ENCODE data around the gene CHCHD10.

The CHCHD10 gene

DNA sequence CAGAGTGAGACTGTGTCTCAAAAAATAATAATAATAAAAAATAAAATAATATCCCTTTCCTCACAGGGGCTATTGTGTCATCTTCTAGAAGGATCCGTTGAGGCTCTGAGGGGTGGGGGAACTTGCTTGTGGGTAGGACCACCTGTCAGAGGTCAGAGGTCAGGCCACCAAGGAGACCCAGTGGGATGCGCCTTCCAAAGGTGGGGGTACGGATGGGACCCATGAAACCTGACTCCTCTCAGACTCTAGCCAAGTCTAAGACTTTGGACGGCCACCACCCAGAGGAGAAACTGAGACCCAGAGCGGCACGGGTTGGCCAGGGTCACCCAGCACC is 4.5 kb upstream of the CHCHD10 start:
- DNase-seq: no peak

- DNase-seq: no peak
Observed at GRCh38 chr22:23769321-23769965, 1.7 kb upstream of the CHCHD10 start.

DNA sequence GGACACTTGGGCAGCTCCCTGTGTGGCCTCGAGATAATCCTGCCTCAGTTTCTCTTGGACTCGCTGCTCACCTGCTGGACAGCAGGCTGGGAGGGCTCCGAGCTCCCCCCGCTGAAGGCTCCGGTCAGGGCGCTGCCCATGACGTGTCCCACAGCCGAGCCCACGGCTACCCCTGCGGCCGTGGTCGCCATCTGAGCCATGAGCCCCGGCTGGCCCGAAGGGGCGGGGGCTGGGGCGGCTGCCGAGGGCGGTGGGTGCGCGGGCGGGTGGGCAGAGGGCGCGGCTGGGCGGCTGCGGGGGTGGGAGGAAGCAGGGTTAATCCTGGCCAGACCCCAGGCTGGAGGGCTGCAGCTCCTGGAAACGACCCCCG is 484 bp downstream of the CHCHD10 start:
- DNase-seq: no peak

DNA sequence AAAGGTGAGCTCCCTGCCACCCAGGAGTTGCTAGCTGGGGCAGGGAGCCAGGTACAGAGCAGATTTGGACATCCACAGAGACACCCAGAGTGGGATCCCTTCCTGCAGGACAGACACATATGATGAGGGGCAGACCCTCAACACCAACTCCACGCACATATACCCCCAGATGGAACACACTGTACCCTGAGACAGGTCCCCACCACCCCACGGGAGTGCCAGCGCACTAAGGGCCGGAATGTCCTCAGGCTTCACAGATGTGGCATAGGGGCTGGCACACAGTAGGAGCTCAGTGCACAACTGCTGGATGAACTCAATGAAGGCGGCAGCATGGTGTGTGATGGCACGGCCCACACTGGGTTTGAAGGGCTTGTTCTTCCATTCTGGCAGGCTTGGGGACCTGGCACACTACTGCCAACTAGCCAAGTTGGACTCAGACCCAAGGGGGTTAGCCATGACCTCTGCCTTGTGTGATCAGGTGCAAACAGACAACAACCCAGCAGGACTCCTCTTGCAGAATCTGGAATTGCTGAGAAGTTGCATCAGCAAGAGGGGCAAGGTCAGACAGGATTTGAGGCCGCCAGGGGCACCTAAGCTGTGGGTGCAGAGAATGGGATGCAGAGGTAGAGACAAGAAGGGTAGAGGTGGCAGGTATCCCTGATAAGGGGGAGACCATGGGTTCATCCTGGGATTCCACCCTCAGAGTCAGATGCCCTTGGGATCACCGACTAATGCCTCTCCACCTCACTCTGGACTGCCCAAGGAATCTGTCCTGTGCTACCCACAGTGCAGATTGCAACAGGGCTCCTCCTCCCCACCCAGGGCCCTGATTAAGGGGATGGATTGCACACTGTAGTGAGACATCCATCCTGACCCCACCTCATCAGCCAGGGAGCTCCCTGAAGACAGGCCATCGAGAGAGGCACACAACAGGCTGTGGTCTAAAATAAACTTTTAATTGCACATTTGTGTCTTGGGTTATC is 2.6 kb downstream of the CHCHD10 start:
- DNase-seq: no peak

DNA sequence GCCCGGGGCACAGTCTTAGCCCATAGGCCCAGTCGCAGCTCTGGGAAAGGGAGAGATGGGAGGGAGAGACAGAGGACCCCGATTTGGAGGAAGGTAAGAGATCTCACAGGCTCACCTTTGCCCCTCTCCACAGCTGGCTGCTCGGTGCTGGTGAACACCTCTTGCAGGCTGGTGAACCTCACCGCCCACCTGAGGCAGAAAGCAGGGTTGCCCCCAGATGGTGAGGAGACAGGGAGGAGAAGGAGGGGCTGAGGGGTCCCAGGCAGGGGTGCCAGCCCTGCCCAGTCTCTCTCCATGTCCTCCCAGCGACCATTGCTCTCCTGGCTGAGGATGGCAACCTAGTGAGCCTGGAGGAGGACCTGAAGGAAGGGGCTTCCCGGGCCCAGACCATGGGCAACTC is 3.8 kb downstream of the CHCHD10 start:
- no peak for DNase-seq

DNA sequence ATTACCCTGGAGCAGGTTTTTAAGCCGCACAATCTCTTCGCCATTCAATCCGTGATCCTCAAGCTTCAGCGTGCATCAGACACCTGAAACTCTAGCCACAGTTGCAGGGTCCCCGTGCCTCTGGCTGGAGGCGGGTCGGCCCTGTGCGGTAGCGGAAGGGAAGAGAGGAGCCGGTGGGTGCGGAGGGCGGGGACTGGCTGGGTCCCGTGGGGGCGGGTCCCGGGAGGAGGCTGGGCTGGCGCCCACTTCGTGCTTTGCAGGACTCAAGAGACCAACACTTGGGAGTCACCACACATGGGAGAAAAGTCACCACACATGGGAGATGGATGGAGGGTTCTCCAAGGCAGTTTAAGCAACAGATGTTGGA is 4.2 kb downstream of the CHCHD10 start:
- DNase-seq: no peak

GRCh38 chr22:23762842-23763578 is 4.8 kb downstream of the CHCHD10 start, which contains the start of gene C22orf15:
TSS of gene C22orf15 (plus strand) at chr22:23762990. CDS start at chr22:23763307, 317 bp downstream.
- DNase-seq: no peak

DNA sequence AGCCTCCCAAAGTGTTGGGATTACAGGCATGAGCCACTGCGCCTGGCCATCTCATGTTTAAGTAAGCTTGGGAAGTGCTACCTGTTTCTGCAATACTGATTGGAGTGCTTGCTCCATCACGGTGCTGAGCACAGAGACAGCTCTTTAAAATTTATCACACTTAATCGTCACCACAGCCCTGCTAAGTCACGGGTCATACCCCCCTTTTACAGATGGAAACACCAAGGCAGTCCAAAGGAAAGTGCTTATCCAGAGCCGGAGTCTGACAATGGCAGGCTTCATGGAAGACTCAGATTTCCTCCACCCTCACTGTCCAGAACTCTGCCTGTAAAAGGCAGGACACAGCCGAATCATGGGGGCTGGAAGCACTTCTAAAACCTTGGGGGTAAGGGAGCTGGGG is 7.7 kb downstream of the CHCHD10 start:
- DNase-seq: no peak

DNA sequence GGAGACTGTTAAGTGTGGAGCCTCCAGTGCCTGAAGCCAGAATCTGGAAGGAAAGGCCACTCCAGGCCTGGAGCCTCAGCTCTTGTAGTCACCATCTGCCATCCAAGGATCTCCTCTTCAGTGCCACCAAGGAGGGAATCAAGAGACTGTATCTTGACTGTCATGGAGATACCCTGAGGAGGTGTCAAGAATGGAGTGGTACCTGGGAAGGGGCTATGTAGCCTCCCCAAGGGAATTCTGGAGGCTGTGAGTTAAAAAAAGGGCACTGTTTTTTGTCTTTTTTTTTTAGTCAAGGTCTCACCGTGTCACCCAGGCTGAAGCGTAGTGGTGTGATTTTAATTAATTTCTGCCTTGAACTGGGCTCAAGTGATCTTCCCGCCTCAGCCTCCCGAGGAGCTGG is 8.2 kb downstream of the CHCHD10 start:
- DNase-seq: no peak

DNA sequence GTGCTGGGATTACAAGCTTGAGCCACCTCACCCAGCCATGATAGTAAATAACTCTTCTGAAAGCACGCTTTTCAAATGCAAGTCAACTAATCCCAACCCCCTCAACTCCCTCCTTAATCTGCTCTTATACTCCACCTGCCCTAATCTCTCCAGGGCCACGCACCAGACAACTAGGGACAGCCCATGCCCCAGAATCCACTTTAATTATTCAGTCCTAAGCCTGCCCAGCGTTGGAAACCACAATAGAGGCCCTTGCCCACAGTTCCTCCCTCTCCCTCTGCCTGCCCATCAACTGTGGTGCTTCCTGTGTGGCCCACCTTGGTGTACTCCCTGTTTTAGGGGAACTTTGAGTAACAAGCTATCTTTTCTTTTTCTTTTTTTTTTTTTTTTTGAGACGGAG is 10.9 kb downstream of the CHCHD10 start:
- DNase-seq: no peak

DNA sequence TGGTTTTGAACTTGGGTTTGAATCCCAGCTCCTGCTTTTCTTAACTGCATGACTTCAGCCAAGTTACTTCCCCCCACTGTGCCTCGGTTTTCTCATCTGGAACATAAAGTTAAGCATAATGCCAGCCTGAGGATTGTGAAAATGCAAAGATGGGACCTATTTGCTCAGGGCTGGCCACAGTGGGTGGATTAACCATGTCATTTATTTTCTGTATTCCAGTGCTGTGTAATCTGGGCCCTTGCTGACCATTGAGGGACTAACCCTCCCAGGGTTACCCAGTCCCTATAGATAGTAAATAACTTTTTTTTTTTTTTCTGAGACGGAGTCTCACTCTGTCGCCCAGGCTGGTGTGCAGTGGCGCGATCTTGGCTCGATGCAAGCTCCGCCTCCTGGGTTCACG is 12.1 kb downstream of the CHCHD10 start:
- no peak for DNase-seq

DNA sequence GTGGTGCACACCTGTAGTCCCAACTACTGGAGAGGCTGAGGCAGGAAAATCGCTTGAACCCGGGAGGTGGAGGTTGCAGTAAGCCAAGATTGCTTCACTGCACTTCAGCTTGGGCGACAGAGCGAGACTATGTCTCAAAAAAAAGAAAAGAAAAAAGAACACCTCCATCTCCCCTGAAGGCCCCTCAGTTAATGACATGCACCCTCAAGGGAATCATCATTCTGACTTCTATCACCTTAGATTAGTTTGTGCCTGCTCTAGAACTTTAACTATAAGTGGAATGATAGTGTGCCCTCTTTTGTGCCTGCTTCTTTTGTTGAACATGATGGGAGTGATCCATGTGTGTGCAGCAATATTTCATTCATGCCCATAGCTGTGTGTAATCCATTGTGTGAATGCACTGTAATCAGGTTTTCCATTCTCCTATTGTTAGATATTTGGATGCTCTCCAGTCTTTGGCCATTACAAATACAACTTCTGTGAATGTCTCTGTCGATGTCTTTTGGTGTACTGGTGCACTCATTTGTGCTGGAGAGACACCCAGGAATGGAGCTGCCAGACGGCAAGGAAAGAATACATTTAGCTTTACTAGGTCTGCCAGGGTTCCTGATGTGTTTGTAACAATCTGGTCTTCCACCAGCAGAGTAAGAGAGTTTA is 12.7 kb downstream of the CHCHD10 start:
- no peak for DNase-seq

- no peak for DNase-seq
Observed at GRCh38 chr22:23754220-23754919, 13.4 kb downstream of the CHCHD10 start, which contains the start of gene VPREB3. TSS of gene VPREB3 (minus strand) at chr22:23754425. CDS start at chr22:23754363, 62 bp downstream.

GRCh38 chr22:23753385-23753784 is 14.4 kb downstream of the CHCHD10 start:
- DNase-seq: no peak

GRCh38 chr22:23752750-23753149 is 15.0 kb downstream of the CHCHD10 start:
- DNase-seq: no peak

GRCh38 chr22:23752090-23752691 is 15.6 kb downstream of the CHCHD10 start:
- no peak for DNase-seq

GRCh38 chr22:23751441-23751996 is 16.3 kb downstream of the CHCHD10 start:
- no peak for DNase-seq

- DNase-seq: peak; percentile 43
Observed at GRCh38 chr22:23750714-23751440, 16.9 kb downstream of the CHCHD10 start, which contains the start of gene ZNF70. TSS of gene ZNF70 (minus strand) at chr22:23751112. CDS start at chr22:23745140, 5,972 bp downstream.

DNA sequence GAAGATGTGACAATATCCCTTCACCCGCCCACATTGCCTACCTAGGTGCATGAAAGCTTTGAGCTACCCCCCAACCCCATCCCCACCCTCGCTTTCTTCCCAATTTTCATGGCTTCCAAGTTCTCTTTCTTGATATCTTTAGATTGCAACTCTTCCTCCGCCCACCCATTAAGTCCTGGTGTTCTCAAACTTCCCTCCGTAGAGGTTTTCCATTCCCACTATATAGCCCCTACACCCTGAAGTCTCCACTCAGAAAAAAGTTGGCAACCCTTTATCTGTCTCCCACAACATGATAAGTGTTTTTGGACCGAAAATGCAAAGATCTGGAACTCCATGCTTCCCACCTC is 17.4 kb downstream of the CHCHD10 start:
- DNase-seq: no peak

DNA sequence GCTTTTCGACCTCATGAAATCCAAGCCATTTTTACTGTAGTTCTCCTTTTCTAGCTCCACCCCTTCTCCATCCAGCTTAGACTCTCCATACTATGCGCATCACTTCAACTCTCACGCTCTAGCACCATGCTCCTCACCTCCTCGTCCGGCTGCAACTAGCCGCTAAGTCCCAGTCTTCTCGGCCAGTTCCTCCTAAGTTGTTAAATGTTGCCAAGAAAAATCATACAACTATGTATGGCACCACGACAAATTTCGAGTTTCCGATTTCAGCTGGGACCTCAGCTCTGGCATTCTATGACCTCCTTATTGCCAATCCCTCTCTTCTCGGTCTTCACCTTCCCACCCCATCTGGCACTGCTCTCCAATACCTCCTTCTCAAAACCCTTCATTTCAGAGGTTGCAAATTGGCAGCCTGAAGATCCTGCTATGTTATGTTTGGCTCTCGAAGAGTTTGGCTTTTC is 17.9 kb downstream of the CHCHD10 start:
- DNase-seq: peak; percentile 43

DNA sequence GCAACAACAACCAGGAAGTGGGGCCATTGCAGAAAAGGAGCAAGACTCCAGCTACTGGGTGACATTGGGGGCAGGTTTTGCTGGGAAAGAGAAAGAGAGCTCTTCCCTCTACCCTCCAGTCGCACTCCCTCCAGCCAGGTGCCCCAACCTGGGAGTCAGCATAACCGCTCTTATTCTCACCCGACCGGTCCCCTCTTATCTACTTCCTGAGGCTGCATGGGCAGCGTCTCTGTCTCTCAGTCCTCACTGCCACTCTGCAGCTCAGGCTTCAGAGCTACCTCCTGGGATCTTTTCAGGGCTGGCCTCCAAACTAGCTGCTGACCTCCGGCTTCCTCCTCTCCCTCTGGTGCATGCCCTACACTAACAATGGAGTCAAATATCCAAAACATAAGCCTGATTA is 22.0 kb downstream of the CHCHD10 start:
- DNase-seq: no peak
